ENCODE results near the gene ZBTB2.

The ZBTB2 gene

DNA sequence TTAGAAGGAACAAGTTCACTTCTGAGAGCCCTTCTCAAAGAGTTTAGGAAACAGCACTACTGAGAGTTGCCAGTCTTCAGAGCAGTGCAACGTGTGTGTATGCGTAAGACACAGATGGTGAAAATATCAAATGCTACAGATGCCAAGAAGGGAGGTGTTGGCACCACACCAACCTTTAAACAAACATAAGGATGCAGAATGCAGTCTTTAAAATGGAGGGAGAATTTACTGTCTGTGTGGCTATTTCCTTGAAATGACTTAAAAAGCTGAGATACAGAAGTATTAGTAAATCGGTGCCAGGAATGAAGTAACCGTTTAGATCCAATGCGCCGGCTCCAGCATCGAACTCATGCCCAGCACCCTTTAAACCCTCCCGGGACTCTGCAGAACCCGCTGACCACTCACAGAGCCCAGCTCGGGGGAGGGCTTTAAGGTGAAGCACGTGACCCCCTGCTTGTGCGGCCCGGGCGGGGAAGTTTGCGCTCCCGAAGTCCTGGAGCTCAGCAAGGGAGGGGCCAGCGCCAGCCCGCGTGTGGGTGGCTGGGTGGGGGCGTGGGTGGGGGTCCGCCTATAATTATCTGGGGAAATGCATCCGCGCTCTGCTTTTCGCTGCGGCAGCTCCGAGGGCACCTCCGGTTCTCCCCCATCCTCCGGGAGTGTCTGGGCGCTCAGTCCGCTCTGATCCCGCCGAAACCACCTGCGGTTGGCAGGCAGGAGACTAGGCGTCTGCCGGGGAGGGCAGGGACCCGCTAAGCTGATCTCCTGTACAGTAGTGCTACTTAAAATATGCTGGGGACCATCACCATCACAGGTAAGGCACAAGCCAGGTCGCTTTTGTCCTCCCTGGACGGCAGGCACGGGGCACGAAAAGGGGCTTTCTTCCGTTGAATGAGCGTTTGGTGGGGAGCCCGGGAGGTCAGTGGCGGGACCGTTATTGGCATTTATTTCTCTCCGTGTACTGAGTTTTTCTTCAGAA is 66.0 kb downstream of the ZBTB2 start:
- no peak overlapping the region; the same call in 1 of the 2 replicates for H3K27ac ChIP-seq
- no peak for TF ChIP-seq ZFX (IDR thresholded peaks at IDR 0.05)
- TF ChIP-seq, protein P1, sequence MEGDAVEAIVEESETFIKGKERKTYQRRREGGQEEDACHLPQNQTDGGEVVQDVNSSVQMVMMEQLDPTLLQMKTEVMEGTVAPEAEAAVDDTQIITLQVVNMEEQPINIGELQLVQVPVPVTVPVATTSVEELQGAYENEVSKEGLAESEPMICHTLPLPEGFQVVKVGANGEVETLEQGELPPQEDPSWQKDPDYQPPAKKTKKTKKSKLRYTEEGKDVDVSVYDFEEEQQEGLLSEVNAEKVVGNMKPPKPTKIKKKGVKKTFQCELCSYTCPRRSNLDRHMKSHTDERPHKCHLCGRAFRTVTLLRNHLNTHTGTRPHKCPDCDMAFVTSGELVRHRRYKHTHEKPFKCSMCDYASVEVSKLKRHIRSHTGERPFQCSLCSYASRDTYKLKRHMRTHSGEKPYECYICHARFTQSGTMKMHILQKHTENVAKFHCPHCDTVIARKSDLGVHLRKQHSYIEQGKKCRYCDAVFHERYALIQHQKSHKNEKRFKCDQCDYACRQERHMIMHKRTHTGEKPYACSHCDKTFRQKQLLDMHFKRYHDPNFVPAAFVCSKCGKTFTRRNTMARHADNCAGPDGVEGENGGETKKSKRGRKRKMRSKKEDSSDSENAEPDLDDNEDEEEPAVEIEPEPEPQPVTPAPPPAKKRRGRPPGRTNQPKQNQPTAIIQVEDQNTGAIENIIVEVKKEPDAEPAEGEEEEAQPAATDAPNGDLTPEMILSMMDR (conservative IDR thresholded peaks at IDR 0.05) = no peak

DNA sequence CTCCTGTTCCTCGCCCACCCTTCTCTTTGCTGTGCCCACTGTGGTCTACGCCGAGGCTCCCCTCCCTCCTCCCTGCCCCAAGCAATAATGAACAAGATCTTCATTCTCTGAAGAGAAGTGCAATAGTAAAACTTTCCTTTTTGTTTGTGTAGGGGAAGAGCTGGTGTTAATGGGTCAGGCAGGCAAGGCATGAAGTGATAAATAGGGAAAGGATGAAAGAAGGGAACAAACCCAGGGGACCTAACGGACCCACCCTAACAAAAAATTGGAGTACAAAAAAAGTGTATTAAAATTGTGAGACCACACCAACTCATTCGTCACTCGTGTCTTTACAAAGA is 66.9 kb downstream of the ZBTB2 start:
- no peak for TF ChIP-seq ZFX (IDR thresholded peaks at IDR 0.05)
- TF ChIP-seq, protein P1 (conservative IDR thresholded peaks at IDR 0.05) = peak; percentile 65
- H3K27ac ChIP-seq = no peak overlapping the region

DNA sequence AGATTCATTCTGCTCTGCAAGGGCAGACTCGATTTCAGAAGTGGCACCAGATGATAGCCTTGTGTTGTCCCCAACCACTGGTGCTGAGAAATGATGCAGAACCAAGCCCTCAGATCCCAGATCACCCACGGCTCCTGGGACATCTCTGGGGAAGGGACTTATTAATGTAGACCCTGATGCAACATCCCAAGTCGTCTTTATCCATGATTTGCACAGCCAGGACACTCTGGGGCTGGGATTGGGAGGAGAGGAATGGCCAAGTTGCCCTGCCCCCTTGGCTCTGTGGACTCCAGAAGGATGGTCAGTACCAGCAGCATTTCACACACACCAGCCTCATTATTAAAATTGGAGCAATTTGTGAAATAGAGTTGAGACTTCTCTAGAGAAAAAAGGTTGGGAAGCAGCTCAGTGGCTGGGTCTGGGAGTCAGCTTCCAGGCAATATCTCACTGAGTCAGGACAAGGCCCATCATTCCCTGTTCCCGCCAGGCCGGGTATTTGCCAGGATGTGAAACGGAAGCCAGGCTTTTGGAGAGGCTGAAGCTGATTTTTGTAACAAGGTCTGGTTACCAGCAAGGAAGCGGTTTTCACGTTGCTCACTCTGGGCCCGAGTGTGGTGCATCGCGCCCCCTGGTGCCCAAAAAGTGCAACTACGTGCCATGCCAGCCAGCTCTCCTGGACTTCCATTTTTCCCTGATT is 67.4 kb downstream of the ZBTB2 start:
- H3K27ac ChIP-seq = no peak overlapping the region

DNA sequence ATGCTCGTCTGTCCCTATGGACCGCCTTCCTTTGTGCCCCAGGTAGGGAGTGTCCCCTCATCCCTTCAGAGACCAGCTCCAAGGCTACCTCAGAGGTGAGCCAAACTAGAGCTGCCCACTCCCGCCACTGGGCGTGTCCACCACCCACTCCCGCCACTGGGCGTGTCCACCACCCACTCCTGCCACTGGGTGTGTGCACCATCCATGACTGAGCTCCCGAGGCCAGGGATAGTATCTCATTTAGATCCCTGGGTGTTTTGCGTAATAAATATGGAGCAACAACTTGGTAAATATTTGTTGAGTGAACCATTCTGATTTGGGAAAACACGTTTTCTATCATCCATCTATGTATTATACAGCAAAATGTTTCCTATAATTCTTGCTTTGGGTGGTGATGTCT is 68.8 kb downstream of the ZBTB2 start:
- TF ChIP-seq, protein P1 (conservative IDR thresholded peaks at IDR 0.05) = no peak
- TF ChIP-seq ZFX (IDR thresholded peaks at IDR 0.05) = no peak
- H3K27ac ChIP-seq = no peak overlapping the region

More for the DNA sequence above, 67.4 kb downstream of the ZBTB2 start:
- TF ChIP-seq ZFX (IDR thresholded peaks at IDR 0.05) = no peak
- TF ChIP-seq, protein P1 (conservative IDR thresholded peaks at IDR 0.05) = peak; percentile 91

DNA sequence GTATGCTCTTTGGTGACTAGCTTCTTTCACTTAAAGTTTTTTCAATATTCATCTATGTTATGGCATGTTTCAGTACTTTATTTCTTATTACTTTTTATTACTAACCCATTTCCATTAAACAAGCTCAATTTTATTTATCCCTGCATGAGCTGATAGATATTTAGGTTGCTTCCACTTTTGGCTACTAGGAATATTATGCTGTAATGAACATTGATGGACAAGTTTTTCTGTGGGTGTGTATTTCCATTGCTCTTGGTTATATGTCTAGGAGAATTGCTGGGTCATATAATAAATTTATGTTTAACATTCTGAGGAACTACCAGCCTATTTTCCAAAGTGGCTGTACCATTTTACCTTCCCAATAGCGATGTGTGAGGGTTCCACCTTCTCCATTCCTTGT is 69.9 kb downstream of the ZBTB2 start:
- TF ChIP-seq, protein P1 (conservative IDR thresholded peaks at IDR 0.05) = no peak
- TF ChIP-seq ZFX (IDR thresholded peaks at IDR 0.05) = no peak
- H3K27ac ChIP-seq = no peak overlapping the region

DNA sequence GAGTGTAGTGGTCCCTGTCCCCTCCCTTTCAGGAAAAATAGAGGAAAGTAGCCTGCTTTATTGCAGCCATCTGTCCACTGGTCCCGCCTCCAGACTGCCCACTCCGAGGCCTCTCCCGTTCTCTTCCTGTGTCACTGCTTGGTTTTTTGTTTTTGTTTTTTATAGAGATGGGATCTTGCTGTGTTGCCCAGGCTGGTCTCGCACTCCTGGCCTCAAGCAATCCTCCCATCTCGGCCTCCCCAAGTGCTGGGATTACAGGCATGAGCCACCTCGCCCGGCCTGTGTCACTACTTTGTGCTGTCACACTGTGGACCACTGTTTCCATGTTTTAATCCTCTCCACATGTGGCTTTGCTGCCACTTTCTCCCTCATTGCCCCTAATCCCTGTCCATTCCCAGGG is 71.2 kb downstream of the ZBTB2 start:
- no peak overlapping the region for H3K27ac ChIP-seq
- no peak for TF ChIP-seq ZFX (IDR thresholded peaks at IDR 0.05)
- TF ChIP-seq, protein P1 (conservative IDR thresholded peaks at IDR 0.05) = no peak

DNA sequence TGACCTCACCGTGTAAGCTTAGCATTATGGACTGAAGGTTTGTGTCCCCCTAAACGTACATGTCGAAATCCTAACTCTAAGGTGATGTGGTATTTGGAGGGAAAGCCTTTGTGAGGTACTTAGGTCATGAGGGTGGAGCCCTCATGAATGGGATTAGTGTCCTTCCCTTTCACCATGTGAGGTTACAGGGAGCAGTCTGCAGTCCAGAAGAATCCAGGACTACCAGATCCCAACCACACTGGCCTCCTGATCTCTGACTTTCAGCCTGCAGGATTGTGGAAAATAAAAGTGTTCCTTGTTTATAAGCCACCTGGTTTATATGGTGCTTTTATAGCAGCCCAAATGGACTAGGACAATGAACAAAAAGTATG is 73.4 kb downstream of the ZBTB2 start:
- no peak overlapping the region for H3K27ac ChIP-seq
- TF ChIP-seq, protein P1 (conservative IDR thresholded peaks at IDR 0.05) = no peak
- no peak for TF ChIP-seq ZFX (IDR thresholded peaks at IDR 0.05)
